ENCODE data around the gene GABRB2.
"Not testable (repeated sequence)": the region's sequence is repeated elsewhere in the genome, so short reads cannot be mapped to it uniquely, and the experiment has no call there.

The GABRB2 gene

GRCh38 chr5:161295721-161296250, 250.7 kb downstream of the GABRB2 start:
- DNase-seq: no peak

GRCh38 chr5:161288071-161288470, 258.5 kb downstream of the GABRB2 start:
- DNase-seq: no peak

DNA sequence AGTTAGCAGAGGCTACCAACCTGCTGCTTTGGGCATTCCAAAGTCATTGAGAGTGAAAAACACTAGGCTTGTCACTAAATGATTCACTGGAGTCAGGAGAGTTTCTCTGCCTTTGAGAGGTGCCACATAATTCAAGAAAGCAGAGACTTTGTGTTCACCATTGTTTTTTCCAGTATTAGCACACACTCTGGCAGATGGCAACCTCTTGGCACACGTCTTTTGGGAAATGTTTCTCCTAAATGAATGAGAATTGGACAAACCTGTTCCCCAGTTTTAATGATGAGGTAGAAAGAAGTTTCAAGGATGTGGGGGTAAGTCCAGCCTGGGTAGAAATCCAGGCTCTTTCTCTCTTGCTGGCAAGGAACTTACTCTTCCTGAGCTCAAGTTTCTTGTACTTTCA, 259.1 kb downstream of the GABRB2 start:
- DNase-seq: no peak

- DNase-seq: no peak
Measured at GRCh38 chr5:161286066-161286655, 260.4 kb downstream of the GABRB2 start.

- DNase-seq: no peak
Measured at GRCh38 chr5:161284445-161284844, 262.1 kb downstream of the GABRB2 start.

DNA sequence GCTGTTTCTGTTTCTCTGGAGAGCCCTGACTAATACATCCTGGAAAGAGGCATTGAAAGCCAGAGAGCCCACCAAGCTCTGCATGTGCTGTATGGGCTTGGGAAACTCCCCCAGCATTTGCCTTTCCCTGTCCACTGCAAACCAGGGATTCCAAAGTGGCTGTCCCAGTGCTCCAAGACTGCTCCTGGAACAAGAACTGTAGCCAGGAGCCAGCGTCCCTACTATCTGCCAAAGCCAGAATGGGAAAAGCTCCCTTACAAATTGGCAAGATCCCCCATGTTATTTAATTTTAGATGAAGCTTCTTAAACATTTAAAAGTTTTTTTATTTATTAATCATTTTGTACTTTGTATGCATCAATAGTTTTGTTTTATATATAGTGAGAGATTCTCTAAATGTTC, 263.2 kb downstream of the GABRB2 start:
- DNase-seq: no peak

DNA sequence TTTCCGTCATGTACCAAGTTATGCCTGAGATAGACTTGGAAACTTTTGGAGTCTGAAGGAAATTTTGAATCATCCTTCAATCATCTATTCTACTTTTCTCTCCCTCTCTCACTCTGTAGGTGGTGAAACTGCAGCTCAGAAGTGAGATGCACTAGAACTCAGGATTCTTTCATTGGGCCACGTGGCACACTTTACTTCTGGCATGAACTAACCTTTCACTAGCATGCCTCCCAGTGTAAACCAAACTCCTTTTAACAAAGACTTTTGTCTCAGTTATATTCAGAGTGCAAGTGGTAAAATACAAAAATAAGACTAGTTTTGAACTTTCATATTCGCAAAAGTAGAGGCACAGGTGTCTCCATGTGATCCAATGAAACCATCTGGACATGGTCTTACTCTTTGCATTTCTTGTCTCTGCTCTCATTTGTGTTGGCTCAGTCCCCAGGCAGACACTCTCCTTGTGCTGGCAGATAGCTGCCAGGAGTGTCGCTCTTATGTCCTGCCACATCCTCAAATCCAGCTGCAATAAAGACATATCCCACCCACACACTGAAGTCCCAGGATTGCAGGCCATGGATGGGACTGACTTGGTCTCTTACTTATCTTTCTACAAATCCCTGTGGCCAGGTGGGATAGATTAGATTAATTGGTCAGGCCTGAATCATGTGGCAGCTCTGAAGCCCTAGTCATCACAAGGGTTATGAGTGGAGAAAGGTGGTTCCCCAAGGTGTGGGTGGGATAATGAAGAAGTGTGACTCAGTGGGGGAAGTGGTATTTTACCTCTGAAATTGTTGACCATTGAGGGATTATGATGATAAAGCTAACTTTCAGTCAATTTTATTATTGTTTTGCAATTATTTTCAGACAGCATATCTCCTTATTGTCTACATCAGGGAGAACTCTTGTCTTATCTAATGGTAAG, 267.5 kb downstream of the GABRB2 start:
- no peak for DNase-seq

DNA sequence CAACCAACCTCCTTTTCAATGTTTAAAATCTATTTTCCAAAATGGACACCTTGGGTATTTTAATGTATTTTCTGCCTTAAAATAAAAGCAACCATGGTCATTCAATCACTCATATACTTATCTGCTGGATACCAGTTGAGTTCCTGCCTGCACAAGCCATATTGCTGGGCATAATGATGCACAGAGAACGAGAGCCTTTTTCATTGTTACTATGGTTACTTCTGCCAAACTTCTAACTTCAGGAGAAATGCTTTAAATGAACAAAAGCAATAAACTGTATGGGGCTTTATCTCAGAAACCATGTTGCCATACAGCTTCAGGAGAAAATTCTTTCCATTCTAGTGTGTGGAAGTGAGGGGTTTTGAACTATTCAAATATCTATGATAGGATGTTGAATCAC, 269.5 kb downstream of the GABRB2 start:
- no peak for DNase-seq

- DNase-seq: no peak
Measured at GRCh38 chr5:161274951-161275350, 271.6 kb downstream of the GABRB2 start.

DNA sequence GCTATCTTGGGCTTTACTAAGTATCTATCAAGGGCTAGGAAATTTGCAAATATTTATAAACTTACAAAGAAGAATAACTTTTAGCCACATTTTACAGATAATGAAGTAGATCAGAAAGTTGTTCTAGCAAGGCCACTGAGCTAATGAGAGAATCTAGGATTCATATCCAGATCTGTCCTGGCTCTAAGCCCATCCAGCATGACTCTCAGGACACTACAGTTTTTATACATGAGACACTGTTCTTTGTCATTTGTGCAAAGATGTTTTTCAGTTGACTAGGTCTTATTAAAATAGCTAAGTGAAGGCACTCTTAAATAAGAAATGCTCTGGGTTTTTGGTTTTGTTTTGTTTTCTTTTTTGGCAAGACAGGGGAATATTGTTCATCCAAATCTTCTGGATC, 273.1 kb downstream of the GABRB2 start:
- no peak for DNase-seq

DNA sequence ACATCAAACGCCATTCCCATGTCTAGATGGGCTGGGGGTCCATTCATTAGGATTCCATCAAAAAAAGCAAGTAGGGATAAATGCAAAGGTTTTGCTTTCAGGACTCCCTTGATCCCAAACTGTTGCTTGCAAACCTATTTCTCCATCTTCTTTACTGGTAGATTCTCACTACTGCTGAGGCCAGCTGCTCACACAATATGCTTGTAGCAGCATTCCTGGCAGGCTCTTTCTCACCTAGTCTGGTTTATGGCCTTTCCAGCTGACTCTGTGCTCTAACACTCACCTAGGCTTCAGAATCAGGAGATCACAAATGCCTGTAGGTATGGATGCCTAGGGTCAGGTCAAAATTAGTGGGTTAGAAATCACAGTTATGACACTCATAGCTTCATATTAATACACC, 274.7 kb downstream of the GABRB2 start:
- DNase-seq: no peak

DNA sequence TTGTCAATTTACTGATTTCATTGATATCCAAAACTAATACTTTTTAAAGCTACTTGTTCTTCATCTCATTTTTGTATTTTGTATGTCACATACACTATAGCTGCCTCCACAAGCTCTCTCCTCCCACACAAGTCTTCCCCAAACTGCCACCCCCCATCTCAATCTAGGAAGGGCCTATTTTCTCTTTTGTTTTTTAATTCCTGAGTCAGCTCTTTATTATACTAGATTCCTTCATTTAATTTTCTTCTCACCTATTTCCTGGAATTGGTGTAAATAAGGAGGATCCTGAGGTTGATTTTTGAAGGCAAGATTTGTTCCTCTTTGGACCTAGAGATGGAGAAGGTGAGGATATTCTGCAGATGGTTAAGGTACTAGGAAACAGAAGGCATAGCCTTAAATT, 277.4 kb downstream of the GABRB2 start:
- no peak for DNase-seq

DNA sequence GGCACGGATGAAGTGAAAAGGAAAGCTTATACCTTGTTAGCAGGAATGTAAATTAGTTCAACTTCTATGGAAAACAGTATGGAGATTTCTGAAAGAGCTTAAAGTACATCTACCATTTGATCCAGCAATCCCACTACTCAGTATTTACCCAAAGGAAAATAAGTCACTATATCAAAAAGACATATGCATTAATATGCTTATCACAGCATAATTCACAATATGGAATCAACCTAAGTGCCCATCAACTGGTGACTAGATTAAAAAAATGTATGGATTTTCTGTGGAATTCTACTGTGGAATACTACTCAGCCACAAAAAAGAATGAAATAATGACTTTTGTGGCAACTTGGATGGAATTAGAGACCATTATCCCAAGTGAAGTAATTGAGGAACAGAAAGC, 279.6 kb downstream of the GABRB2 start:
- DNase-seq: no peak

DNA sequence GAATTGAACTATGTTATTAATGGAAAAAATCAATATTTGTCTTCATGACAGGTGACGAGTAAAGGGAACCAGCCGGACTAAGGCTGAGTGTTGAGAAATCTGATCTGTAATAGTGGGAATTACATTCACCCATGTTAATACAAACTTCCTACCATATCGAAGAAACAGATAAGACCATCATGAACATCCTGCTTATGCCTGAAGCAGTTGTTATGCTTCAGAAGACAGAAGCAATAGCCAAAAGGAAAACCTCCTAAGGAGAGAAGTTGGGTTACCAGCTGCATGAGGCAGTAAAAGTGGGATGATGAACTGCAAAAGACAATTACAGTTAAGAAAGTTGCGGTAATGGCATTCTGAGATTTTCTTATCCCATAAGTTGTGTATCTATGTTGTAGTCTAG, 281.5 kb downstream of the GABRB2 start:
- no peak for DNase-seq

- DNase-seq: no peak
Measured at GRCh38 chr5:161263191-161263590, 283.3 kb downstream of the GABRB2 start.

DNA sequence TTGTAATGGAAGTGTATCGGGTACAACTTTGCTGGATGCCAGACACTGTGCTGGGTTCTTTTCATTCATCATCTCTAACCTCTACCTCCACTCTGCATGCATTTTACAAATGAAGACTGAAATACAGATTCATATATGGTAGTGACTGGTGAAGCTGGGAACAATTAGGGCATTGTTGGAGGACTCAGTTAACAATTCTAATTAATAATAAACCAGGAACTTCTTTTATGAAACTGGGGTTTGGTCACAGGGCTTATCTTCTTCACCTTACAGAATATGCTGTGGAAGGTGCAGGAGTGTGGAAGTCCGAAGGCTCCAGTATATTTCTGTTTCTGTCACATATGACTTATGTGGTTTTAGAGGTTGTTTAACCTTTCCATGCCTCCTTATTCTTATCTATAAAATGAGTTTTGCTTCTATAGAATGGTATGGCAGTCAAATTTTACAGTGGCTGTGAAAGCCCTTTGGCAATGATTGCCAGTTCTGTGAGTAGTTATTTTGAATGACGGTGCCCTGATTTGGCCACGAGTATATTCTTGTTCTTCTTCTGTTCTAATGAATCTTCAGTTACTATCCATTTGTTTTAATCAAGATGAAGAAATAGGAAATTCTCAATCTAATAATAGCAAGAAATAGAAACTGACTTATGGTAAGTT, 284.7 kb downstream of the GABRB2 start:
- DNase-seq: no peak

DNA sequence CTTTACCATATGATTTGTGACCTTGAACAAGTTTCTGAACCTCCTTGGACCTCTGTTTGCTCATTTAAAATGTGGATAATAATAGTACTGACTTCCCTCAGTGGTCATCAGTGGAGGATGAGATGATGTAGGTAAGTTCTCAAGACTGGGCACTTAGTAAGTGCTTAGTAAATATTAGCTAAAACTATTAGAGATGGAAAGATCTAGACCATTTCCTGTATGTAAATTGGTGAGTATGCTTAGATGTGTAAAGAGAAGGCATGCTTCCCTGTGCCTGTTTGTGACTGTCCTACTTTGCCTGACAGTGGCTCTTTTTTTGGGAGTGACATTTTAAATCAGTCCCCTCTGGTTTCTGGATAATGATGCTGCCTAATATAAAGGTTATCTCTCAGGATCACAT, 288.1 kb downstream of the GABRB2 start:
- no peak for DNase-seq

DNA sequence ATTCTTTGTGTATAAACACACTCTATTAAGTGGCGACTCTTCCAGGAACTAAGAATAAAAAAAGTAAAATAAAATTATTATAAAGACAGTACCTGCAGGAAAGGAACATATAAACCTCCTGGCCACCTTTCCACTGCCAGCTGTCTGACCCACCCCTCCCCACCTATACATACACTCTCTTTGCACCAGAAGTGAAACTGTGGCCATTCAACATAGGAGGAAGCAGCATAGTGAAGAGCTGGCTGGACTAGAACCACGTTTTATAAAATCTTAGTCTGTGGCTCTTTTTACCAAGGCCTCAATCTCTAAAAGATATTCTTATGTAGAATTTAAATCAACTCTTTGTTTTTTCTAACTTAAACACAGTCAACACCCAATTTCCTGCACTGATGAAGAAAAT, 289.6 kb downstream of the GABRB2 start:
- no peak for DNase-seq

DNA sequence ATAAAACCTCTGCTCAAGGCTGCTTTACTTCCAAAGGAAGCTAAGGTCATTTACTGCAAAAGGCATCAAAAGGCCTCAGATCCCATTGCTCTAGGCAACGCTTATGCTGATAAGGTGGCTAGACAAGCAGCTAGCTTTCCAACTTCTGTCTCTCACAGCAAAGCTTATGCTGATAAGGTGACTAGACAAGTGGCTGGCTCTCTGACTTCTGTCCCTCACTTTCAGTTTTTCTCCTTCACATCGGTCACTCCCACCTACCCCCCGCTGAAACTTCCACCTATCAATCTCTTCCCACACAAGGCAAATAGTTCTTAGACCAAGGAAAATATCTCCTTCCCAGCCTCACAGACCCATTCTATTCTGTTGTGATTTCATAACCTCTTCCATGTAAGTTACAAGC, 293.6 kb downstream of the GABRB2 start:
- not testable (repeated sequence) for DNase-seq

GRCh38 chr5:161246749-161247148, 299.8 kb downstream of the GABRB2 start:
- DNase-seq: no peak

DNA sequence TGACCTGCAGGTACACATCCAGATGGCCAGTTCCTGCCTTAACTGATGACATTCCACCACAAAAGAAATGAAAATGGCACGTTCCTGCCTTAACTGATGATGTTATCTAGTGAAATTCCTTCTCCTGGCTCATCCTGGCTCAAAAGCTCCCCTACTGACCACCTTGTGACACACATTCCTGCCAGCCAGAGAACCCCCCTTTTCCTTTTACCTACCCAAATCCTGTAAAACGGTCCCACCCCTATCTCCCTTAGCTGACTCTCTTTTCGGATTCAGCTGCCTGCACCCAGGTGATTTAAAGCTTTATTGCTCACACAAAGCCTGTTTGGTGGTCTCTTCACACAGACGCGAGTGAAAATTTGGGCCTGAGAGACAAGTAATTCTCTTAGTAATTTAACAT, 300.7 kb downstream of the GABRB2 start:
- not testable (repeated sequence) for DNase-seq
